Type B pancreatic cell (in vitro differentiated cells): Measurements from ENCODE around the gene DCLK2. TPM values are rescaled to one million over a fixed set of nuclear protein-coding genes. Genes with fewer than 3 reads are reported as not detected.

Source experiments
- DNase-seq: peaks from one replicate; pipeline ENCODE4 v3.0.0; 2021; ENCODE audit warnings: mixed read lengths; ENCODE audit not compliant: unreplicated experiment; ENCODE audit errors: extremely low spot score
- H3K27ac Mint-ChIP-seq: 2 replicates; pipeline ENCODE4 v1.8.0; 2021; ENCODE audit warnings: mild to moderate bottlenecking, mixed read lengths
- H3K27me3 Mint-ChIP-seq: 2 replicates; pipeline ENCODE4 v1.8.0; 2021; ENCODE audit warnings: mixed read lengths
- H3K36me3 Mint-ChIP-seq: 2 replicates; pipeline ENCODE4 v1.8.0; 2021; ENCODE audit warnings: mixed read lengths
- H3K4me1 Mint-ChIP-seq: one replicate; pipeline ENCODE4 v1.8.0; 2021; ENCODE audit warnings: mixed read lengths; ENCODE audit not compliant: unreplicated experiment
- H3K4me3 Mint-ChIP-seq: 2 replicates; pipeline ENCODE4 v1.8.0; 2021; ENCODE audit warnings: mild to moderate bottlenecking, mixed read lengths
- H3K9me3 Mint-ChIP-seq: 2 replicates; pipeline ENCODE4 v1.8.0; 2021; ENCODE audit warnings: mixed read lengths
- total RNA-seq: library from RNA; stranded (reverse); gene quantifications from 2 replicates; pipeline ENCODE4 v1.2.1, GENCODE V29; 2021; ENCODE audit warnings: low replicate concordance
- TF ChIP-seq, protein P1 (sequence below): fragments of 200-600 bp; sonication (generic); conservative IDR thresholded peaks from 2 replicates; pipeline ENCODE4 v1.5.0; 2021; ENCODE audit warnings: antibody characterized with exemption, mild to moderate bottlenecking

The DCLK2 gene
- total RNA-seq, 1 donor from 2014 or later: 24.9 TPM

DNA sequence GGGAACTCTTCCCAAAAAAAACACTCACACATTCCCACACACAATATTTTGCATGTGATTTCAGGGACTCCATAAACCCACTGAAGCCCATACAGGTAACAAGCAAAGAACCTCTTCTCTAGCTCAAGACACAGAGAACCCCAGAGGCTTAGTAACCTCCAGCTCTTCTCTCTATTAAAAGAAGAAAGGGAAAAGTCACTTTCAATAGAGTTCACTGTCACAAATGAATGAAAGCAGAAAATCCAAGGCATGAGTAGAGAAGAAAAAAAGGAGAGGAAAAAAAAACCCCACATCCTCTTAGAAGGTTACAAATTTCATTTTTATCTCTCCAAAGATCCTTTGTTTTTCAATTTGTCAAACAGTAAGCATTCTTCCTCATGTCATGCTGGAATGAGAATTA lies 30.7 kb upstream of the DCLK2 start:
- TF ChIP-seq, protein P1, sequence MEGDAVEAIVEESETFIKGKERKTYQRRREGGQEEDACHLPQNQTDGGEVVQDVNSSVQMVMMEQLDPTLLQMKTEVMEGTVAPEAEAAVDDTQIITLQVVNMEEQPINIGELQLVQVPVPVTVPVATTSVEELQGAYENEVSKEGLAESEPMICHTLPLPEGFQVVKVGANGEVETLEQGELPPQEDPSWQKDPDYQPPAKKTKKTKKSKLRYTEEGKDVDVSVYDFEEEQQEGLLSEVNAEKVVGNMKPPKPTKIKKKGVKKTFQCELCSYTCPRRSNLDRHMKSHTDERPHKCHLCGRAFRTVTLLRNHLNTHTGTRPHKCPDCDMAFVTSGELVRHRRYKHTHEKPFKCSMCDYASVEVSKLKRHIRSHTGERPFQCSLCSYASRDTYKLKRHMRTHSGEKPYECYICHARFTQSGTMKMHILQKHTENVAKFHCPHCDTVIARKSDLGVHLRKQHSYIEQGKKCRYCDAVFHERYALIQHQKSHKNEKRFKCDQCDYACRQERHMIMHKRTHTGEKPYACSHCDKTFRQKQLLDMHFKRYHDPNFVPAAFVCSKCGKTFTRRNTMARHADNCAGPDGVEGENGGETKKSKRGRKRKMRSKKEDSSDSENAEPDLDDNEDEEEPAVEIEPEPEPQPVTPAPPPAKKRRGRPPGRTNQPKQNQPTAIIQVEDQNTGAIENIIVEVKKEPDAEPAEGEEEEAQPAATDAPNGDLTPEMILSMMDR: no peak
- Mint-ChIP-seq H3K4me3 (no peak overlapping the region), H3K27ac (no peak overlapping the region), H3K36me3 (no peaks in the 10 kb centered on the region), H3K9me3 (no peaks in the 10 kb centered on the region), H3K4me1 (peaks cover 4% of the 10 kb centered on the region), H3K27me3 (peaks cover 4% of the 10 kb centered on the region)
- DNase-seq: no peak

DNA sequence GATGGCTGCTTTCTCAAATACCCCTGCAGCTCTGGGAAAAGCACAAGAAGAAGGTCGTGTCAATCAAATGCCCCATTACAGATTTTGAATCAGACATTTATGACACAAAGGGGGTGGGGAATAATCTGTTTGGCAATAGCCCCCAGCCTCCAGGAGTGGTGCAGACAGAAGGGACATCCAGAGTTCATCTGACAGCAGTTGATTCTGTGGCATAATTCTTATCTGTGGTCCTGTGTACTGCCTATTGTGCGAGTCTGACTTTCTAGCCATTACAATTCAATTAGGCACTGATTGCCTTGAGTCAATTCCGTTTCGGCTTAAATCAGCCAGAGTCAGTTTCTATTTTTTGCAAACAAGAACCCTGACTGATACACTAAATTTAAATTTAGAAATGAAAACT lies 28.6 kb upstream of the DCLK2 start:
- Mint-ChIP-seq H3K27me3 (peaks cover 4% of the 10 kb centered on the region), H3K4me1 (peaks cover 4% of the 10 kb centered on the region)

DNA sequence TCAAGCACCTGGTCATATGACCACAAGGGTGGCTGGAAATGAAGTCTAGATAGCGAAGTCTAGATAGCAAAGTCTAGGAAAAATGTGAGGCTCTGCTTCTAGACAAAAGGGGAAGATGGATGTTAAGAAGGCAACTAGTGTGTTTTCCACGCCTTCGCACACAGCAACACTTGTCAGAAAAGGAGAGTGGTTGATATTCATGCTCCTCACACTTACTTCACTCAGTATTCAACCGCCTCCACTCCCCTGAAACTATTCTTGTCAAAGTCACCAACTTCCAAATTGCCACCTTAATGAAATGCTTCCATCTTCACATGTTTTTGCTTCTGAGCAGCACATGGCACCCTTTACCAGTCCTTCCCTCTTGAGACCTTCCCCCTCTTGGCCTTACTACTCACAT lies 27.7 kb upstream of the DCLK2 start:
- no peak overlapping the region for H3K4me3 Mint-ChIP-seq

More for the DNA sequence above, 28.6 kb upstream of the DCLK2 start:
- H3K36me3 Mint-ChIP-seq: no peaks in the 10 kb centered on the region
- no peak overlapping the region for H3K4me3 Mint-ChIP-seq
- no peak for DNase-seq
- no peak overlapping the region for H3K27ac Mint-ChIP-seq
- no peaks in the 10 kb centered on the region for H3K9me3 Mint-ChIP-seq
- TF ChIP-seq, protein P1: no peak

GRCh38 chr4:150051111-150051510 lies 27.1 kb upstream of the DCLK2 start:
- no peak overlapping the region for H3K4me3 Mint-ChIP-seq
- no peak for DNase-seq
- H3K27ac Mint-ChIP-seq: no peak overlapping the region
- H3K9me3 Mint-ChIP-seq: peaks cover 4% of the 10 kb centered on the region
- H3K4me1 Mint-ChIP-seq: peaks cover 4% of the 10 kb centered on the region
- H3K36me3 Mint-ChIP-seq: no peaks in the 10 kb centered on the region
- H3K27me3 Mint-ChIP-seq: peaks cover 4% of the 10 kb centered on the region
- TF ChIP-seq, protein P1: no peak

More for the DNA sequence above, 27.7 kb upstream of the DCLK2 start:
- TF ChIP-seq, protein P1: no peak
- peaks cover 4% of the 10 kb centered on the region for H3K27me3 Mint-ChIP-seq
- no peaks in the 10 kb centered on the region for H3K9me3 Mint-ChIP-seq
- peaks cover 4% of the 10 kb centered on the region for H3K4me1 Mint-ChIP-seq
- H3K27ac Mint-ChIP-seq: no peak overlapping the region
- no peak for DNase-seq
- H3K36me3 Mint-ChIP-seq: no peaks in the 10 kb centered on the region

- H3K4me1 Mint-ChIP-seq: no peaks in the 10 kb centered on the region
- peaks cover 9% of the 10 kb centered on the region for H3K9me3 Mint-ChIP-seq
- TF ChIP-seq, protein P1: no peak
- H3K27ac Mint-ChIP-seq: no peak overlapping the region
- H3K36me3 Mint-ChIP-seq: no peaks in the 10 kb centered on the region
- DNase-seq: no peak
- no peaks in the 10 kb centered on the region for H3K27me3 Mint-ChIP-seq
- no peak overlapping the region for H3K4me3 Mint-ChIP-seq
These were observed 22.8 kb upstream of the DCLK2 start for GRCh38 chr4:150055467-150055866.

GRCh38 chr4:150056569-150056968 lies 21.7 kb upstream of the DCLK2 start:
- Mint-ChIP-seq H3K36me3 (no peaks in the 10 kb centered on the region), H3K27ac (no peak overlapping the region), H3K27me3 (no peaks in the 10 kb centered on the region), H3K9me3 (peaks cover 9% of the 10 kb centered on the region), H3K4me1 (no peaks in the 10 kb centered on the region), H3K4me3 (no peak overlapping the region)
- DNase-seq: no peak
- TF ChIP-seq, protein P1: no peak
